ENCODE results near the gene LAMC3.
A peak's percentile ranks its signal among the peaks of the same experiment; 100 is the strongest.
"Not testable (repeated sequence)": the region's sequence is repeated elsewhere in the genome, so short reads cannot be mapped to it uniquely, and the experiment has no call there.

Gene LAMC3

DNA sequence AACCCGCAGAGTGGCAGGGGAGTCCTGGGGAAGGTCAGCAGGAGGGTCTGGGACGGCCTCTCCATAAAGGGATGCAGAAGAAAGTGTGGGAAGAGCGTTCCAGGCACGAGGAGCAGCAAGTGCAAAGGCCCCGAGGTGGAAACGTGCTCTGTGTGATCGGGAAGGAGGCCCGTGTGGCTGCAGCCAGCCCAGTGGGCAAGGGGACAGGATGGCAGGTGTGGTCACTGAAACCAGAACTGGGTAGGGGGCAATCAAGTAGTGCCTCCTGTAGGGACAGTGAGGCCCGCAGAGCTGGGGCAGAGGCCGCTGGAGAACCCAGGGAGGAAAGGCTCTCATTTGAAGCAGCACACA is 16.3 kb upstream of the LAMC3 start:
- DNase-seq = no peak

GRCh38 chr9:130993303-130994030 is 15.5 kb upstream of the LAMC3 start:
- DNase-seq = no peak

- DNase-seq = no peak
Measured at GRCh38 chr9:130994135-130995085, 14.6 kb upstream of the LAMC3 start.

- peak; percentile 21 for DNase-seq
Measured at GRCh38 chr9:130995086-130996011, 13.6 kb upstream of the LAMC3 start.

- no peak for DNase-seq
Measured at GRCh38 chr9:130996205-130996604, 12.8 kb upstream of the LAMC3 start.

DNA sequence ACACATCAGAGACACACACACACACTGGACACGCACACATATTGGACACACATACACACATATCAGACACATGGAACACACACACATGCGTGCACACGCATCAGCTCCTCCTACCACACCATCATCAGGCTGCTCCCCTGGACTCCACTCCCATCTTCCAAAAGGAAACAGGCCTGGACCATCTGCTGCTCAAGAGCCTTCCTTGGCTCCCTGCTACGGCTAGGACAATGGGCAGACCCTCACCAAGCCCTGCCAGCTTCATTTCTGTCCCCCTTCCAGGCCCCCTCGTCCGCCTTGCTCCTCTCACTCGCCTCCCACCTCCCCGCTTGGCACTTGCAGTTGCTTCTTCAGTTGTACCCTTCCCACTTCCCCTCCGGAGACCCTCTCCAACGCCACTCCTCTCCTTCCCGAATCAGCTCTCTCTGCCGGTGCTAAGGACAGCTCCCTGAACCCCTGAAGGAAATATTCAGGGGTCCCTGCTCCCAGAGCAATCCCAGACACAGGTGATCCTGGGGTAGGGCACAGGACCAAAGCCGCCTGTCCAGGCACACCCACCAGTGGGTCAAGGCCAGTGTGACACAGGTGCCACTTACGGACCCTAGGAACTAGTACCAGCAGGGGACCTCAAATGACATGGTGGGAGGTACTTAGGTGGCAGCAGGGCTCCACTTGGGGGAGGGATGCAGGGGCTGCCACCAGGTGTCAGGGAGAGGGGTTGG is 12.1 kb upstream of the LAMC3 start:
- DNase-seq = no peak

DNA sequence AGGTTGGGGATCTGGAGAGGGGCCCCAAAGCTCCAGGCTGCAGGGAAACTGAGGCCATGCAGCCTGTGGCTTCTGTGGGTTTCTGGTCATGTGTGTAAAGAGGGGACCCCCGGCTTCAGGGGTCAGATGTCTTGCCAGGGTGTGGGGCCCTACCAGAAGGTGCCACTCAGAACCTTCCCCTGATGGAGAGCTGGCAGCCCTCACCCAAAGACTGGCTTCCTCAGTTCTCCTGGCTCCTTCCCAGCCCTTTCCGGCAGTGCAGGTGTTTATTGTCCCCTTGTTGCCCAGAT is 11.6 kb upstream of the LAMC3 start:
- no peak for DNase-seq

DNA sequence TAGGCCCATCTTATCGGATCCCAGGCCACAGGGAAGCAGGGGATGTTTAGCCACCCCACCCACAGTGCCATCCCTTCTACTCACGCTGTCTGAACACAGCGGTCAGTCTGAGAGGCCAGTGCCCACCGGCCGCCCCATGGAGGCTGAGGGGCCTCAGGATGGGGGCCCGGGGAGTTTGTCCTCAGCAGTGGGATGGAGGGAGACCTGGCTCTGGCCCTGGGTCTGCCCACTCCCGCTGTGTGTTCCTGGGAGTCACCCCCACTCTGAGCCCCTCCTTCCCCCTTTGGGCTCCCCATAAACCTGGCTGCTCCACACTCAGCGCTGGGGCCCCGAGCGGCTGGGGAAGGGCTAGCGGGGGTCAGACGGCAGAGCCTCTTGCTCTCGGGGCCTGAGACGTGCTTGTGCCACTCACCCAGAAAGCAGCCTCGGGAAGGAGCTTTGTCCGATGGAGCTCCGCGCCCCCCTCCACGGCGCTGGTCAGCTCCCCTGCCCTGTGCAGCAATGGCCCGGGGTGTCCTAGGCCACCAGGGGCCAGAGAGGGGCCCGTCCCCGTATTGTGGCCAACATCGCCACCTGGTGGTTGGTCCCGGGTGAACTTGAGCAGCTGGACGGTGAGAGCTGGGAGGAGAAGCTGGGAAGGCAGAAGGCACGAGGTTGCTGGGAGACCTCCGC is 10.9 kb upstream of the LAMC3 start:
- no peak for DNase-seq

DNA sequence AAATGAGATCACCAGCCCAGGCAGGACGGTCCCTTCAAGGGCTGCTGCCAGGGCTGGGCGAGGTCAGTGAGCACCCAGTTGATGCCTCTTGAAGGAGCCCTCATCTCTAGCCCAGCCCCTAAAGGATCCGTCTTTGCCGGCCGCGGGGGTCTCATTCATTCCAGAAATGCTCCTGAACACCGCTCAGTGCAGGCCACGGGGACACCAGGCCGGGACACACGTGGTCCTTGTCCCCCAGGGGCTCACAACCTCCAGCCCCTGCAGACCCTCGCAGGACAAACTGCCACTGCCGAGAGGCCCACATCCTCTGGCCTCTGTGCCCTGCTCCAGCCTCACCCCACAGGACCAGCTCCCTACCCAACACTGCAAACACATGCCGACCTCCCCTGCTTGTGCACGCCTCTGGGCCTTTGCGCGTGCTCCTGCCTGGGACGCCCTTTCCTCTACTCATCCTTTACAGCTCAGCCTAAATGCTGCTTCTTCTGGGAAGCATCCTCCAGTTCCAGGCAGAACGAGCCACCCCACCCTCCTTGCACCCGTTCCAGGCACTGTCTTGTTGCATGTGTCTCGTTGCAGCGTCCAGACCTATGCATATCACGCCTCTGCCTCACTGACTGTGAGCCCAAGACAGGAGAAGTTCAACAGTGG is 10.3 kb upstream of the LAMC3 start:
- no peak for DNase-seq

GRCh38 chr9:130999245-130999623 is 9.7 kb upstream of the LAMC3 start:
- DNase-seq = no peak

GRCh38 chr9:131000526-131000925 is 8.4 kb upstream of the LAMC3 start:
- DNase-seq = not testable (repeated sequence)

DNA sequence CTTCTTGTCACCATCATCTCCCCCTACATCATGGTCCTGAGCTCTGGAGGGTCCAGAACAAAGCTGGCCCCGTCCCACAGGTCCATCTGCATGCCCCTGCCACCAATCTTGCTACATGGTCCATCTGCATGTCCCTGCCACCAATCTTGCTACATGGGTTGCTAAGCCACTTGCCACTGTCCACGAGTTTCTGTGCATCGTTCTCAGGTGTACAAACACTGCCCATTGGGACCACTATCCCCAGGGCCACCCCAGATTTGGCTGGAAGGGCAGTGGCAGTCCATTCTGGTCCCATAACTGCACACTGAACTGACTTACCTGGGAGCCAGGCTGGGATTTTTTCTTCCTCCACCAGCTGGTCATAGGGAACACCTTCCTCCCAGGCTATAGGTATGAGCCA is 8.0 kb upstream of the LAMC3 start:
- no peak for DNase-seq

- DNase-seq = no peak
Measured at GRCh38 chr9:131001990-131002389, 7.0 kb upstream of the LAMC3 start.

DNA sequence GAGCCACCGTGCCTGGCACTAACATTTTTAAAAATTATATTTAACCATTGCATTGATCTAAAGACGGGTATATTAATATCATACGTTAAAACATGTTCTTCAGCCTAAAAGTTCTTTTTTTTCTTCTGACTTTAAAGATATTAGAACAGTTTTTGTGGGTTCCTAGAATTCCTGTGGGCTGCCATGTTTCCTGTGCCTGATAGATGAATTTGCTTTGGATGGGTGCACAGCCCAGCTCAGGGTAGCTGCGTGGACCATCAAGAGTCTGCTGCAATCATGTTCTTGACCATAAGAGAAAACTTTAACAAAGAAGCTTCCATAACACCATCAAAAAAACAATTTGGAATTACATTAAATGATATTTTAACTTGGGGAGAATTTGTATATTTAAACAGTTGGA is 2.4 kb upstream of the LAMC3 start:
- no peak for DNase-seq

- DNase-seq = no peak
Measured at GRCh38 chr9:131008086-131008485, 888 bp upstream of the LAMC3 start.

DNA sequence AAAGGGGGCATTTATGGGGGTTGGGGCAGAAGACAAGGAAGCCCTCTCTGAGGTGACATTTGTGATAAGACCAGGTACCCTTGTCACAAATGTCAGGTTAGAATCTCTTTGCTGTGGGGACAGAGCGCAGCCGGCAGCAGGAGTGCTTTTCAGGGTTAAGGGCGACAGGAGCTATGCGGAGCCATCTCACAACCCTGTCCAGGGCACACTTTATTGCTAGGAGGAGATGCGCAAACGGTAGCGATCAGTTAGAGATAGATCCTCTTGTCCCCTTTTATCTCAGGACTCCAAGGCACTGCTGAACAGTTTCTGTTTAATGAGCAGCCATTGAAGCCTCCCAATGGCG is 438 bp upstream of the LAMC3 start:
- DNase-seq = no peak

GRCh38 chr9:131010482-131011273 is 1.7 kb downstream of the LAMC3 start:
- DNase-seq = no peak

DNA sequence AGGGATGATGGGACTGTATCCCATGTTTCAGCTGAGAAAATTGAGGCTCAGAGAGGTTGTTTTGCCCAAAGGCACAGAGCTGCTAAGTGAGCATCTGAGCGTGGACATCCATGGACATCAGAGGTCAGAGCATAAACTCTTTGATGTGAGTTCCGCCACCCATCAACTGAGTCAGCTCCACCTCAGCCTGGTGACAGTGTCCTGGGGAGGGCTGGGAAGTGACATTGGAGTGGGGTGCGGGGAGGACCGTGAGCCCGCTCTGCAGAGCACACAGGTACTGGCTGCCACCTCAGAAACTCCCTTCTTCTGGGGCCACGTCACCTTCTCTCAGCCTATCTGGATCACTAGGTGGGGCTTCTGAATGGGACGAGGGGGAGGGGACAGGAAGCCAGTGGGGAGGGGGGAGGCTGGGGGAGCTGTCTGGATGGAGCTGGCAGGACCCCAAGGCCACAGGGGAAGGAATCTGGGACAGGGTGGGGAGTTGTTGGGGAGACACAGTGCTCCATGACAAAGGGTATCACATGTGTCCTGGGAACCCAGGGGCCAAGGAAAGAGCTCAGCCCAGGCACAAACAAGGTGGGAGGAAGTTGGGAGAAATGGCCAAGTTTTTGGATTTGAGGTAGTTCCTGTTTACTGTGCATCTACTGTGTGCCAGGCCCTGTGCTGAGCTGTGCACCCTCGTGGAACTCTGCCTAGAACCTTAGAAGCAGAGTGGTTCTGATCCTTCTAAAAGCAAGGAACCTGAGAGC is 2.5 kb downstream of the LAMC3 start:
- DNase-seq = no peak

DNA sequence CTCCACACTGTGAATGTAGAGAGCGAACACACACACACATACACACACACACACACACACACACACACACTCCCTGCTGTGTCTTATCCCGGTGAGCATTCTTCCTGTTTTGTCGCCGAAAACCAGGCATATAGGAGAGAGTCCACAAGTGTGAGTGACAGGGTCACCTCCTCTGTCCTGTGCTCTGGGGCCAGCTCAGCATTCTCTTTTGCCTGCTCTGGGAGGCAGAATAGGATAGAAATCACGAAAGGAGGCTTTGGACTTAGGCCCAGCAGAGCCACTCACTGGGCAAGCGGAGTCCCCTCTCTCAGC is 3.0 kb downstream of the LAMC3 start:
- DNase-seq = no peak

DNA sequence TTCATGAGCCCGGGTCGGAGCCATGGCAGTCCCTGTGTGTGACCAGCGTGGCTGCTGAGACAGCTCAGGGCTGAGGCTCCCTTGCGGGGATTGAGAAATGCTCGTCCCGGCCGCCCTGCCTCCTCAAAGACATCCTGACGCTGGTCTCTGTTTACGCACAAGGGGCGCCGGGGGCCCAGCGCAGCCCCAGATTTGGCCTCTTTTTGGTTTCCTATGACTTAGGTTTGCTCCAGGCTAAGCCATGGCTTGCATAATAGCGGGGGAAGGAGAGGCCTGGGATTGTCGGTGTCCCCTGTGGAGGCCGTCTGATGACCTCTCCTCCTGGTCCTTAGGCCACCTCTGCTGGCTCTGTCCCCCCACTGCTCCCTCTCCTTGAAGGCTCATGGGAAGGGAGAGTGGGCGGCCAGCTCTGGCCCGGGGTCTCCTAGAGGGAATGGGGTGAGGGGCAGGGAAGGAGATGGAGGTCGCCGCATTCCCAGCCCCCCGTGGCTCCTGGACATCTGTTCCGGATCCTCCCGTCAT is 3.5 kb downstream of the LAMC3 start:
- DNase-seq = no peak
